ENCODE measurements around the gene NLGN1. TPM values are rescaled to one million over a fixed set of nuclear protein-coding genes. Genes with fewer than 3 reads are reported as not detected.

The NLGN1 gene
- total RNA-seq, 5 donors from 2014 or later (not counting 1 experiment from before 2014, with no cell fraction given): 0.18 TPM; not detected in 4

GRCh38 chr3:173734895-173735294 is 337.4 kb downstream of the NLGN1 start:
- CTCF ChIA-PET: no interaction called here

GRCh38 chr3:173735841-173736240 is 338.3 kb downstream of the NLGN1 start:
- Mint-ChIP-seq H3K9me3 (peaks cover 6 to 10% (median 7%) of the 10 kb centered on the region in 3 donors), H3K4me1 (no peaks in the 10 kb centered on the region), H3K27me3 (no peaks in the 10 kb centered on the region), H3K27ac (no peak overlapping the region), H3K36me3 (no peaks in the 10 kb centered on the region), H3K4me3 (no peak overlapping the region)
- DNase-seq (no peak), ATAC-seq (replicated peaks in 1 of 4) (no peak)
- H3K36me3 ChIP-seq (ENCODE audit: control insufficient read depth in 2 of 2, extremely low read depth in 1 of 2, insufficient read depth in 1 of 2, low read length in 1 of 2): no peaks in the 10 kb centered on the region
- WGBS (ENCODE audit: insufficient coverage): no CpG with 5 or more reads among the region's 1 CpG
- no peak overlapping the region for H3K27ac ChIP-seq (ENCODE audit: low read length)
- no peaks in the 10 kb centered on the region for H3K4me1 ChIP-seq (ENCODE audit: control insufficient read depth in 1 of 2, extremely low read depth in 1 of 2, insufficient read depth in 2 of 2, low read length in 2 of 2)
- ChIA-PET POLR2A (no interaction called here), CTCF (no interaction called here)
- H3K4me3 ChIP-seq (ENCODE audit: control insufficient read depth in 1 of 2, extremely low read depth in 1 of 2, low read length in 1 of 2): no peak overlapping the region
- no peaks in the 10 kb centered on the region for H3K9me3 ChIP-seq
- H3K27me3 ChIP-seq (replicated peaks in 1 of 2; ENCODE audit: control insufficient read depth in 2 of 2, extremely low read depth in 1 of 2, insufficient read depth in 2 of 2, low read length in 1 of 2): no peaks in the 10 kb centered on the region

More at GRCh38 chr3:173734895-173735294, 337.4 kb downstream of the NLGN1 start:
- no peaks in the 10 kb centered on the region for H3K4me1 Mint-ChIP-seq
- Histone ChIP-seq H3K4me3 (ENCODE audit: control insufficient read depth in 1 of 2, extremely low read depth in 1 of 2, low read length in 1 of 2) (no peak overlapping the region), H3K36me3 (ENCODE audit: control insufficient read depth in 2 of 2, extremely low read depth in 1 of 2, insufficient read depth in 1 of 2, low read length in 1 of 2) (no peaks in the 10 kb centered on the region), H3K9me3 (no peaks in the 10 kb centered on the region), H3K4me1 (ENCODE audit: control insufficient read depth in 1 of 2, extremely low read depth in 1 of 2, insufficient read depth in 2 of 2, low read length in 2 of 2) (no peaks in the 10 kb centered on the region), H3K27ac (ENCODE audit: low read length) (no peak overlapping the region), H3K27me3 (replicated peaks in 1 of 2; ENCODE audit: control insufficient read depth in 2 of 2, extremely low read depth in 1 of 2, insufficient read depth in 2 of 2, low read length in 1 of 2) (no peaks in the 10 kb centered on the region)
- H3K27ac Mint-ChIP-seq: no peak overlapping the region
- peaks cover 0 to 5% (median 2%) of the 10 kb centered on the region in 3 donors for H3K9me3 Mint-ChIP-seq
- no CpG with 5 or more reads among the region's 1 CpG for WGBS (ENCODE audit: insufficient coverage)
- DNase-seq (no peak), ATAC-seq (replicated peaks in 1 of 4) (no peak)
- POLR2A ChIA-PET: no interaction called here
- H3K36me3 Mint-ChIP-seq: no peaks in the 10 kb centered on the region
- no peak overlapping the region for H3K4me3 Mint-ChIP-seq
- no peaks in the 10 kb centered on the region for H3K27me3 Mint-ChIP-seq

- ChIA-PET CTCF (no interaction called here), POLR2A (no interaction called here)
- DNase-seq (no peak), ATAC-seq (replicated peaks in 1 of 4) (no peak)
- H3K36me3 ChIP-seq (ENCODE audit: control insufficient read depth in 2 of 2, extremely low read depth in 1 of 2, insufficient read depth in 1 of 2, low read length in 1 of 2): no peaks in the 10 kb centered on the region
- no peaks in the 10 kb centered on the region for H3K27me3 Mint-ChIP-seq
- no peaks in the 10 kb centered on the region for H3K4me1 Mint-ChIP-seq
- H3K4me3 Mint-ChIP-seq: no peak overlapping the region
- peaks cover 6 to 10% (median 7%) of the 10 kb centered on the region in 3 donors for H3K9me3 Mint-ChIP-seq
- H3K4me3 ChIP-seq (ENCODE audit: control insufficient read depth in 1 of 2, extremely low read depth in 1 of 2, low read length in 1 of 2): no peak overlapping the region
- H3K4me1 ChIP-seq (ENCODE audit: control insufficient read depth in 1 of 2, extremely low read depth in 1 of 2, insufficient read depth in 2 of 2, low read length in 2 of 2): no peaks in the 10 kb centered on the region
- no peaks in the 10 kb centered on the region for H3K27me3 ChIP-seq (replicated peaks in 1 of 2; ENCODE audit: control insufficient read depth in 2 of 2, extremely low read depth in 1 of 2, insufficient read depth in 2 of 2, low read length in 1 of 2)
- H3K27ac ChIP-seq (ENCODE audit: low read length): no peak overlapping the region
- no peaks in the 10 kb centered on the region for H3K36me3 Mint-ChIP-seq
- H3K27ac Mint-ChIP-seq: no peak overlapping the region
- H3K9me3 ChIP-seq: no peaks in the 10 kb centered on the region
- no CpG with 5 or more reads among the region's 2 CpGs for WGBS (ENCODE audit: insufficient coverage)
Measured at GRCh38 chr3:173737167-173737808, 339.7 kb downstream of the NLGN1 start.

GRCh38 chr3:173739726-173740125 is 342.2 kb downstream of the NLGN1 start:
- H3K27me3 ChIP-seq (replicated peaks in 1 of 2; ENCODE audit: control insufficient read depth in 2 of 2, extremely low read depth in 1 of 2, insufficient read depth in 2 of 2, low read length in 1 of 2): no peaks in the 10 kb centered on the region
- no peaks in the 10 kb centered on the region for H3K36me3 ChIP-seq (ENCODE audit: control insufficient read depth in 2 of 2, extremely low read depth in 1 of 2, insufficient read depth in 1 of 2, low read length in 1 of 2)
- H3K4me1 ChIP-seq (ENCODE audit: control insufficient read depth in 1 of 2, extremely low read depth in 1 of 2, insufficient read depth in 2 of 2, low read length in 2 of 2): no peaks in the 10 kb centered on the region
- DNase-seq: no peak
- H3K27ac ChIP-seq (ENCODE audit: low read length): no peak overlapping the region
- no CpG with 5 or more reads among the region's 2 CpGs for WGBS (ENCODE audit: insufficient coverage)
- Mint-ChIP-seq H3K27ac (no peak overlapping the region), H3K4me1 (no peaks in the 10 kb centered on the region), H3K9me3 (peaks cover 6 to 10% (median 7%) of the 10 kb centered on the region in 3 donors), H3K27me3 (no peaks in the 10 kb centered on the region), H3K36me3 (no peaks in the 10 kb centered on the region), H3K4me3 (no peak overlapping the region)
- ChIA-PET CTCF (interaction anchor here in 1 of 2 donors (0.6 kb wide), 1 partner anchor 1780 kb away, joined by 6 read pairs; no protein-coding TSS in a partner anchor), POLR2A (no interaction called here)
- no peak overlapping the region for H3K4me3 ChIP-seq (ENCODE audit: control insufficient read depth in 1 of 2, extremely low read depth in 1 of 2, low read length in 1 of 2)
- ATAC-seq (replicated peaks in 1 of 4): no peak
- H3K9me3 ChIP-seq: no peaks in the 10 kb centered on the region

- no peak for ATAC-seq (replicated peaks in 1 of 4)
- DNase-seq: no peak
- Histone ChIP-seq H3K4me3 (ENCODE audit: control insufficient read depth in 1 of 2, extremely low read depth in 1 of 2, low read length in 1 of 2) (no peak overlapping the region), H3K4me1 (ENCODE audit: control insufficient read depth in 1 of 2, extremely low read depth in 1 of 2, insufficient read depth in 2 of 2, low read length in 2 of 2) (no peaks in the 10 kb centered on the region), H3K9me3 (no peaks in the 10 kb centered on the region), H3K27ac (ENCODE audit: low read length) (no peak overlapping the region), H3K36me3 (ENCODE audit: control insufficient read depth in 2 of 2, extremely low read depth in 1 of 2, insufficient read depth in 1 of 2, low read length in 1 of 2) (no peaks in the 10 kb centered on the region), H3K27me3 (replicated peaks in 1 of 2; ENCODE audit: control insufficient read depth in 2 of 2, extremely low read depth in 1 of 2, insufficient read depth in 2 of 2, low read length in 1 of 2) (no peaks in the 10 kb centered on the region)
- Mint-ChIP-seq H3K27me3 (no peaks in the 10 kb centered on the region), H3K27ac (no peak overlapping the region), H3K4me1 (no peaks in the 10 kb centered on the region), H3K9me3 (peaks cover 5 to 10% (median 7%) of the 10 kb centered on the region in 3 donors), H3K4me3 (no peak overlapping the region), H3K36me3 (no peaks in the 10 kb centered on the region)
- ChIA-PET CTCF (no interaction called here), POLR2A (no interaction called here)
- WGBS (ENCODE audit: insufficient coverage): no CpG with 5 or more reads among the region's 1 CpG
Measured at GRCh38 chr3:173742491-173742890, 344.9 kb downstream of the NLGN1 start.

GRCh38 chr3:173743111-173743510 is 345.6 kb downstream of the NLGN1 start:
- ATAC-seq (replicated peaks in 1 of 4) (no peak), DNase-seq (no peak)
- Mint-ChIP-seq H3K27me3 (no peaks in the 10 kb centered on the region), H3K27ac (no peak overlapping the region), H3K9me3 (peaks cover 5 to 10% (median 7%) of the 10 kb centered on the region in 3 donors), H3K36me3 (no peaks in the 10 kb centered on the region), H3K4me3 (no peak overlapping the region), H3K4me1 (no peaks in the 10 kb centered on the region)
- POLR2A ChIA-PET: no interaction called here
- Histone ChIP-seq H3K36me3 (ENCODE audit: control insufficient read depth in 2 of 2, extremely low read depth in 1 of 2, insufficient read depth in 1 of 2, low read length in 1 of 2) (no peaks in the 10 kb centered on the region), H3K4me1 (ENCODE audit: control insufficient read depth in 1 of 2, extremely low read depth in 1 of 2, insufficient read depth in 2 of 2, low read length in 2 of 2) (no peaks in the 10 kb centered on the region), H3K27me3 (replicated peaks in 1 of 2; ENCODE audit: control insufficient read depth in 2 of 2, extremely low read depth in 1 of 2, insufficient read depth in 2 of 2, low read length in 1 of 2) (no peaks in the 10 kb centered on the region), H3K9me3 (no peaks in the 10 kb centered on the region), H3K27ac (ENCODE audit: low read length) (no peak overlapping the region), H3K4me3 (ENCODE audit: control insufficient read depth in 1 of 2, extremely low read depth in 1 of 2, low read length in 1 of 2) (no peak overlapping the region)
- no CpG with 5 or more reads among the region's 3 CpGs for WGBS (ENCODE audit: insufficient coverage)
- CTCF ChIA-PET: no interaction called here

- CTCF ChIA-PET: no interaction called here
- no peaks in the 10 kb centered on the region for H3K36me3 Mint-ChIP-seq
- H3K27ac Mint-ChIP-seq: no peak overlapping the region
- WGBS (ENCODE audit: insufficient coverage): no CpG with 5 or more reads among the region's 1 CpG
- POLR2A ChIA-PET: no interaction called here
- no peaks in the 10 kb centered on the region for H3K4me1 Mint-ChIP-seq
- H3K27ac ChIP-seq (ENCODE audit: low read length): no peak overlapping the region
- DNase-seq (no peak), ATAC-seq (replicated peaks in 1 of 4) (no peak)
- no peak overlapping the region for H3K4me3 ChIP-seq (ENCODE audit: control insufficient read depth in 1 of 2, extremely low read depth in 1 of 2, low read length in 1 of 2)
- H3K9me3 ChIP-seq: no peaks in the 10 kb centered on the region
- no peaks in the 10 kb centered on the region for H3K4me1 ChIP-seq (ENCODE audit: control insufficient read depth in 1 of 2, extremely low read depth in 1 of 2, insufficient read depth in 2 of 2, low read length in 2 of 2)
- H3K27me3 ChIP-seq (replicated peaks in 1 of 2; ENCODE audit: control insufficient read depth in 2 of 2, extremely low read depth in 1 of 2, insufficient read depth in 2 of 2, low read length in 1 of 2): no peaks in the 10 kb centered on the region
- H3K9me3 Mint-ChIP-seq: peaks cover 5 to 9% (median 7%) of the 10 kb centered on the region in 3 donors
- H3K36me3 ChIP-seq (ENCODE audit: control insufficient read depth in 2 of 2, extremely low read depth in 1 of 2, insufficient read depth in 1 of 2, low read length in 1 of 2): no peaks in the 10 kb centered on the region
- no peaks in the 10 kb centered on the region for H3K27me3 Mint-ChIP-seq
- no peak overlapping the region for H3K4me3 Mint-ChIP-seq
Measured at GRCh38 chr3:173743516-173743915, 346.0 kb downstream of the NLGN1 start.

All from T-cell (primary cell).